ENCODE data around the gene ZWILCH. TPM values are rescaled to one million over a fixed set of nuclear protein-coding genes. Genes with fewer than 3 reads are reported as not detected.
"Not testable (repeated sequence)": the region's sequence is repeated elsewhere in the genome, so short reads cannot be mapped to it uniquely, and the experiment has no call there.

ZWILCH gene
- total and polyA plus RNA-seq, 5 experiments from 2014 or later, result 5.9 to 12.8 (median 6.7) TPM

GRCh38 chr15:66574596-66574950 is 69.4 kb downstream of the ZWILCH start:
- Mint-ChIP-seq H3K27me3 (no peaks in the 10 kb centered on the region), H3K36me3 (no peaks in the 10 kb centered on the region), H3K9me3 (no peaks in the 10 kb centered on the region), H3K4me3 (no peak overlapping the region), H3K4me1 (no peaks in the 10 kb centered on the region), H3K27ac (no peak overlapping the region)
- POLR2A ChIA-PET, result interaction anchor here (0.6 kb wide), 1 partner anchor 8 kb away, joined by 6 read pairs; no protein-coding TSS in a partner anchor
- ATAC-seq (no peak), DNase-seq (peak in 1 of 10 donors; percentile 44)

- ATAC-seq, result no peak
- Mint-ChIP-seq H3K27me3 (no peaks in the 10 kb centered on the region), H3K4me3 (no peak overlapping the region), H3K36me3 (no peaks in the 10 kb centered on the region), H3K27ac (peak overlapping the region in 1 of 10 donors; percentile 56), H3K9me3 (peaks cover 0 to 2% (median 0%) of the 10 kb centered on the region in 9 donors), H3K4me1 (no peaks in the 10 kb centered on the region)
- POLR2A ChIA-PET, result interaction anchor here (0.7 kb wide), 1 partner anchor 122 kb away, joined by 3 read pairs; no protein-coding TSS in a partner anchor
- DNase-seq, result peak in 1 of 10 donors; percentile 58
These were observed 73.3 kb downstream of the ZWILCH start for GRCh38 chr15:66578286-66578875.

- H3K4me1 Mint-ChIP-seq, result no peaks in the 10 kb centered on the region
- H3K9me3 Mint-ChIP-seq, result peaks cover 0 to 2% (median 0%) of the 10 kb centered on the region in 9 donors
- DNase-seq (peak in 1 of 10 donors; percentile 18), ATAC-seq (no peak)
- POLR2A ChIA-PET, result no interaction called here
- no peaks in the 10 kb centered on the region for H3K36me3 Mint-ChIP-seq
- H3K4me3 Mint-ChIP-seq, result no peak overlapping the region
- H3K27ac Mint-ChIP-seq, result peak overlapping the region in 1 of 10 donors; percentile 33
- peaks cover 0 to 3% (median 0%) of the 10 kb centered on the region in 5 donors for H3K27me3 Mint-ChIP-seq
These were observed 75.5 kb downstream of the ZWILCH start for GRCh38 chr15:66580643-66581042.

- no peak for DNase-seq
- Mint-ChIP-seq H3K27me3 (peaks cover 0 to 10% (median under 1%) of the 10 kb centered on the region in 5 donors), H3K4me3 (no peak overlapping the region), H3K27ac (peak overlapping the region in 1 of 10 donors; percentile 2), H3K9me3 (peaks cover 0 to 2% (median 0%) of the 10 kb centered on the region in 9 donors), H3K4me1 (no peaks in the 10 kb centered on the region), H3K36me3 (no peaks in the 10 kb centered on the region)
- POLR2A ChIA-PET, result no interaction called here
- no peak for ATAC-seq
These were observed 76.9 kb downstream of the ZWILCH start for GRCh38 chr15:66581972-66582537.

- POLR2A ChIA-PET, result no interaction called here
- H3K36me3 Mint-ChIP-seq, result no peaks in the 10 kb centered on the region
- no peak overlapping the region for H3K4me3 Mint-ChIP-seq
- DNase-seq (peak in 1 of 10 donors; percentile 37), ATAC-seq (no peak)
- H3K27ac Mint-ChIP-seq, result no peak overlapping the region
- H3K9me3 Mint-ChIP-seq, result peaks cover 0 to 2% (median 0%) of the 10 kb centered on the region in 9 donors
- H3K27me3 Mint-ChIP-seq, result peaks cover 4 to 29% (median 9%) of the 10 kb centered on the region in 5 donors
- H3K4me1 Mint-ChIP-seq, result no peaks in the 10 kb centered on the region
These were observed 81.2 kb downstream of the ZWILCH start for GRCh38 chr15:66586155-66586976.

GRCh38 chr15:66587020-66587419 is 81.9 kb downstream of the ZWILCH start:
- POLR2A ChIA-PET, result no interaction called here

GRCh38 chr15:66587749-66588148 is 82.6 kb downstream of the ZWILCH start:
- H3K4me3 Mint-ChIP-seq, result no peak overlapping the region
- H3K36me3 Mint-ChIP-seq, result no peaks in the 10 kb centered on the region
- H3K27ac Mint-ChIP-seq, result no peak overlapping the region
- H3K4me1 Mint-ChIP-seq, result no peaks in the 10 kb centered on the region
- POLR2A ChIA-PET, result no interaction called here
- peak in 1 of 10 donors; percentile 1 for DNase-seq
- no peak for ATAC-seq
- H3K27me3 Mint-ChIP-seq, result peaks cover 4 to 29% (median 10%) of the 10 kb centered on the region in 5 donors
- H3K9me3 Mint-ChIP-seq, result peaks cover 0 to 2% (median 0%) of the 10 kb centered on the region in 9 donors

More at GRCh38 chr15:66587020-66587419, 81.9 kb downstream of the ZWILCH start:
- H3K27me3 Mint-ChIP-seq, result peaks cover 4 to 29% (median 9%) of the 10 kb centered on the region in 5 donors
- no peak overlapping the region for H3K4me3 Mint-ChIP-seq
- H3K27ac Mint-ChIP-seq, result no peak overlapping the region
- H3K4me1 Mint-ChIP-seq, result no peaks in the 10 kb centered on the region
- DNase-seq (peak in 1 of 10 donors; percentile 8), ATAC-seq (no peak)
- peaks cover 0 to 2% (median 0%) of the 10 kb centered on the region in 9 donors for H3K9me3 Mint-ChIP-seq
- H3K36me3 Mint-ChIP-seq, result no peaks in the 10 kb centered on the region

- H3K27ac Mint-ChIP-seq, result no peak overlapping the region
- POLR2A ChIA-PET, result no interaction called here
- no peaks in the 10 kb centered on the region for H3K4me1 Mint-ChIP-seq
- ATAC-seq (no peak), DNase-seq (peak in 1 of 10 donors; percentile 42)
- H3K36me3 Mint-ChIP-seq, result no peaks in the 10 kb centered on the region
- peaks cover 4 to 29% (median 15%) of the 10 kb centered on the region in 5 donors for H3K27me3 Mint-ChIP-seq
- H3K4me3 Mint-ChIP-seq, result no peak overlapping the region
- no peaks in the 10 kb centered on the region for H3K9me3 Mint-ChIP-seq
These were observed 83.4 kb downstream of the ZWILCH start for GRCh38 chr15:66588537-66588936.

GRCh38 chr15:66588971-66589370 is 83.8 kb downstream of the ZWILCH start:
- H3K9me3 Mint-ChIP-seq, result no peaks in the 10 kb centered on the region
- no peak overlapping the region for H3K27ac Mint-ChIP-seq
- peaks cover 4 to 29% (median 15%) of the 10 kb centered on the region in 5 donors for H3K27me3 Mint-ChIP-seq
- no peak for ATAC-seq
- no peak overlapping the region for H3K4me3 Mint-ChIP-seq
- POLR2A ChIA-PET, result no interaction called here
- H3K36me3 Mint-ChIP-seq, result no peaks in the 10 kb centered on the region
- no peaks in the 10 kb centered on the region for H3K4me1 Mint-ChIP-seq
- DNase-seq, result no peak

GRCh38 chr15:66589429-66589828 is 84.3 kb downstream of the ZWILCH start:
- POLR2A ChIA-PET, ATAC-seq, H3K36me3 Mint-ChIP-seq, DNase-seq, H3K9me3 Mint-ChIP-seq, H3K4me3 Mint-ChIP-seq, H3K27ac Mint-ChIP-seq, H3K4me1 Mint-ChIP-seq: not testable (repeated sequence)
- H3K27me3 Mint-ChIP-seq, result peaks cover 4 to 29% (median 15%) of the 10 kb centered on the region in 5 donors

- ATAC-seq (no peak), DNase-seq (no peak)
- H3K4me1 Mint-ChIP-seq, result no peaks in the 10 kb centered on the region
- POLR2A ChIA-PET, result no interaction called here
- H3K36me3 Mint-ChIP-seq, result no peaks in the 10 kb centered on the region
- peak overlapping the region in 1 of 10 donors; percentile 19 for H3K27ac Mint-ChIP-seq
- no peak overlapping the region for H3K4me3 Mint-ChIP-seq
- H3K27me3 Mint-ChIP-seq, result peaks cover 4 to 26% (median 15%) of the 10 kb centered on the region in 5 donors
- H3K9me3 Mint-ChIP-seq, result no peaks in the 10 kb centered on the region
These were observed 85.3 kb downstream of the ZWILCH start for GRCh38 chr15:66590435-66590834.

GRCh38 chr15:66591322-66591862 is 86.3 kb downstream of the ZWILCH start:
- DNase-seq (peak in 1 of 10 donors; percentile 36), ATAC-seq (no peak)
- Mint-ChIP-seq H3K36me3 (no peaks in the 10 kb centered on the region), H3K4me3 (no peak overlapping the region), H3K27me3 (peaks cover 4 to 26% (median 15%) of the 10 kb centered on the region in 5 donors), H3K27ac (no peak overlapping the region), H3K9me3 (no peaks in the 10 kb centered on the region), H3K4me1 (no peaks in the 10 kb centered on the region)
- POLR2A ChIA-PET, result no interaction called here
